ENCODE measurements around the gene MIOS. TPM values are rescaled to one million over a fixed set of nuclear protein-coding genes. Genes with fewer than 3 reads are reported as not detected.

The MIOS gene
- total and polyA plus RNA-seq, 9 of the 15 experiments (the other 6 are each of a cell fraction or from before 2014, with no cell fraction given), result 7.8 to 47.8 (median 30.6) TPM

- POLR2A ChIA-PET, result interaction anchor here (0.6 to 1.5 kb wide), 14 partner anchors 9 to 621 kb away, joined by 3 to 6 read pairs (median 3); partner anchors contain the start of gene GLCCI1
- no peak for TF ChIP-seq ZC3H11A (IDR thresholded peaks at IDR 0.05; ENCODE audit: low read depth, low read length)
- TF ChIP-seq ZFP1 (CRISPR knock-in tag; IDR thresholded peaks at IDR 0.05), result no peak
- TF ChIP-seq DIDO1 (tag; IDR thresholded peaks at IDR 0.05; ENCODE audit: low read depth), result peak; percentile 92
- peak; percentile 3; the same call in 1 of the 2 replicates for TF ChIP-seq EP300 (IDR thresholded peaks at IDR 0.05; ENCODE audit: low read length)
- TF ChIP-seq RFX1 (IDR thresholded peaks at IDR 0.05), result peak; percentile 95
- peak; percentile 55; the same call in 1 of the 2 replicates for TF ChIP-seq NFRKB (IDR thresholded peaks at IDR 0.05; ENCODE audit: low read depth)
- TF ChIP-seq, protein P1, sequence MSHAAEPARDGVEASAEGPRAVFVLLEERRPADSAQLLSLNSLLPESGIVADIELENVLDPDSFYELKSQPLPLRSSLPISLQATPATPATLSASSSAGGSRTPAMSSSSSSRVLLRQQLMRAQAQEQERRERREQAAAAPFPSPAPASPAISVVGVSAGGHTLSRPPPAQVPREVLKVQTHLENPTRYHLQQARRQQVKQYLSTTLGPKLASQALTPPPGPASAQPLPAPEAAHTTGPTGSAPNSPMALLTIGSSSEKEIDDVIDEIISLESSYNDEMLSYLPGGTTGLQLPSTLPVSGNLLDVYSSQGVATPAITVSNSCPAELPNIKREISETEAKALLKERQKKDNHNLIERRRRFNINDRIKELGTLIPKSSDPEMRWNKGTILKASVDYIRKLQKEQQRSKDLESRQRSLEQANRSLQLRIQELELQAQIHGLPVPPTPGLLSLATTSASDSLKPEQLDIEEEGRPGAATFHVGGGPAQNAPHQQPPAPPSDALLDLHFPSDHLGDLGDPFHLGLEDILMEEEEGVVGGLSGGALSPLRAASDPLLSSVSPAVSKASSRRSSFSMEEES (CRISPR knock-in tag; IDR thresholded peaks at IDR 0.05), result no peak
- 0 out of 2 replicates have a peak, but pooled peaks have one; percentile 55 for TF ChIP-seq SMARCE1 (IDR thresholded peaks at IDR 0.05)
- peak; percentile 63; the same call in 1 of the 2 replicates for TF ChIP-seq ZNF511 (CRISPR knock-in tag; IDR thresholded peaks at IDR 0.05)
- TF ChIP-seq AFF1 (IDR thresholded peaks at IDR 0.05; ENCODE audit: low read depth in 1 of 2, partially characterized antibody in 2 of 2), result peak in 1 of 2 experiments; percentile 45
Observed at GRCh38 chr7:7640221-7641128, 73.8 kb downstream of the MIOS start, which contains the start of gene UMAD1. UMAD1 (plus strand) TSS chr7:7640752; CDS start chr7:7673372, 32,620 bp downstream.

More at GRCh38 chr7:7640221-7641128, 73.8 kb downstream of the MIOS start, which contains the start of gene UMAD1:
- Histone ChIP-seq H3K4me3 (peak within 1 kb of the TSS; percentile 62), H2AFZ (ENCODE audit: low read depth, low read length) (peak within 1 kb of the TSS; percentile 98), H3K4me1 (replicated peaks in 1 of 2; ENCODE audit: control insufficient read depth in 2 of 2, insufficient read depth in 2 of 2, low read length in 2 of 2) (peaks cover 0 to 3% of the 10 kb centered on the region in 2 experiments; a peak in 1 of 5 replicates), H3K79me2 (ENCODE audit: control insufficient read depth, insufficient read depth, low read length) (peaks cover 48% of the 10 kb centered on the region), H3K27ac (ENCODE audit: extremely low read depth, low read depth, low read length) (peak within 1 kb of the TSS; percentile 87), H4K20me1 (replicated peaks; ENCODE audit: control insufficient read depth, insufficient read depth, low read length) (no peaks in the 10 kb centered on the region), H3K4me2 (ENCODE audit: insufficient read depth, low read length) (peak within 1 kb of the TSS; percentile 92), H3K9me3 (replicated peaks; ENCODE audit: control insufficient read depth, insufficient read depth, low read depth, low read length) (0 out of 2 replicates have a peak, but pooled peaks cover 2% of the 10 kb centered on the region), H3K27me3 (ENCODE audit: control insufficient read depth in 2 of 2, insufficient read depth in 2 of 2, low read length in 2 of 2) (no peaks in the 10 kb centered on the region), H3K36me3 (ENCODE audit: control insufficient read depth, insufficient read depth, low read length) (peaks cover 21% of the 10 kb centered on the region; the same call in 2 of the 3 replicates), H3K9me1 (ENCODE audit: control insufficient read depth, insufficient read depth, low read length) (no peaks in the 10 kb centered on the region), H3K9ac (ENCODE audit: insufficient read depth in 1 of 2, low read depth in 2 of 2, low read length in 2 of 2) (peak within 1 kb of the TSS; percentile 84 to 96)
- peak; percentile 95 for ATAC-seq
- in situ Hi-C loops (cut with MboI) (no loop called here), intact Hi-C loops (cut with micrococcal nuclease) (loop anchor here (2.0 kb wide), 2 partner anchors 74 to 656 kb away; partner anchors contain the start of gene MIOS)
- peak; percentile 99 for FAIRE-seq
- DNase-seq (ENCODE audit: extremely low read depth in 1 of 4, low spot score in 3 of 4), result peak; percentile 90 to 100 (median 92)
- CTCF ChIA-PET (ENCODE audit: low intra/inter-chr PET ratio), result no interaction called here
- BruUV-seq (replicated peaks), result no TSS peak
- under 1% methylated on average over 66 of the region's 68 CpGs for WGBS (ENCODE audit: insufficient coverage, low coverage, missing lambda C conversion rate)

All from K562 (cell line).